Naive thymus-derived CD4-positive, alpha-beta T cell (primary cell): ENCODE results near the gene PSMB7. TPM values are rescaled to one million over a fixed set of nuclear protein-coding genes. Genes with fewer than 3 reads are reported as not detected.

Source experiments
- ATAC-seq: fragments of 150-1000 bp; cut with Tn5 transposase; 2 replicates; pipeline ENCODE4 v1.10.0; 2021; ENCODE audit warnings: mild to moderate bottlenecking, moderate library complexity
- CTCF ChIA-PET: fragments of 350-600 bp; sonication (Branson Sonifier 250); formaldehyde crosslinking; loops from one replicate; lab custom pipeline; 2021; ENCODE audit warnings: antibody characterized with exemption; lab: Charles Lee
- POLR2A ChIA-PET: fragments of 350-600 bp; sonication (Branson Sonifier 250); formaldehyde crosslinking; loops from one replicate; lab custom pipeline; 2021; ENCODE audit warnings: antibody characterized with exemption, inconsistent platforms; lab: Charles Lee
- DNase-seq, 9 donors: peaks; one replicate each; pipeline versions ENCODE4 v3.0.0 to v3.0.0-alpha.2; 2020 to 2022; ENCODE audit warnings: mixed read lengths in 1 of 9
- H3K27ac ChIP-seq: one replicate; pipeline ENCODE4 v1.7.0; 2013; ENCODE audit warnings: mild to moderate bottlenecking, low read depth, low read length, moderate library complexity
- H3K27me3 ChIP-seq, 2 donors: one replicate each; pipeline ENCODE4 v1.7.0; 2013; ENCODE audit warnings: low read length in 2 of 2, mild to moderate bottlenecking in 2 of 2, moderate library complexity in 2 of 2; ENCODE audit not compliant: control insufficient read depth in 2 of 2, insufficient read depth in 2 of 2
- H3K36me3 ChIP-seq, 3 experiments: 1 replicate in 2 of 3; 2 replicates in 1 of 3; pipeline ENCODE4 v1.7.0; 2013; ENCODE audit warnings: low read length in 3 of 3, mild to moderate bottlenecking in 3 of 3, moderate library complexity in 1 of 3; ENCODE audit not compliant: insufficient read depth in 3 of 3, control insufficient read depth in 2 of 3
- H3K4me1 ChIP-seq, 2 donors: one replicate each; pipeline ENCODE4 v1.7.0; 2013; ENCODE audit warnings: low read length in 2 of 2, mild to moderate bottlenecking in 2 of 2, moderate library complexity in 1 of 2; ENCODE audit not compliant: control insufficient read depth in 2 of 2, insufficient read depth in 2 of 2
- H3K4me3 ChIP-seq: 2 replicates; pipeline ENCODE4 v1.7.0; 2013; ENCODE audit warnings: mild to moderate bottlenecking, low read length
- H3K9me3 ChIP-seq, 3 experiments: 1 replicate in 2 of 3; 2 replicates in 1 of 3; pipeline ENCODE4 v1.7.0; 2013; ENCODE audit warnings: low read length in 3 of 3; ENCODE audit not compliant: control insufficient read depth in 2 of 3
- H3K27ac Mint-ChIP-seq, 9 donors: one replicate each; pipeline ENCODE4 v1.8.0; 2020 to 2022; ENCODE audit warnings: mixed read lengths in 9 of 9, mild to moderate bottlenecking in 8 of 9, moderate library complexity in 5 of 9, inconsistent platforms in 2 of 9
- H3K27me3 Mint-ChIP-seq, 5 donors: one replicate each; pipeline ENCODE4 v1.8.0; 2021 to 2022; ENCODE audit warnings: mixed read lengths in 5 of 5, mild to moderate bottlenecking in 1 of 5
- H3K36me3 Mint-ChIP-seq, 5 donors: one replicate each; pipeline ENCODE4 v1.8.0; 2020 to 2022; ENCODE audit warnings: mixed read lengths in 5 of 5, mild to moderate bottlenecking in 3 of 5, inconsistent platforms in 1 of 5
- H3K4me1 Mint-ChIP-seq, 7 donors: one replicate each; pipeline ENCODE4 v1.8.0; 2020 to 2022; ENCODE audit warnings: mixed read lengths in 7 of 7, mild to moderate bottlenecking in 3 of 7, inconsistent platforms in 1 of 7
- H3K4me3 Mint-ChIP-seq, 10 donors: one replicate each; pipeline ENCODE4 v1.8.0; 2020 to 2022; ENCODE audit warnings: mild to moderate bottlenecking in 10 of 10, mixed read lengths in 10 of 10, moderate library complexity in 6 of 10, inconsistent platforms in 2 of 10
- H3K9me3 Mint-ChIP-seq, 11 donors: one replicate each; pipeline ENCODE4 v1.8.0; 2020 to 2022; ENCODE audit warnings: mixed read lengths in 11 of 11, mild to moderate bottlenecking in 4 of 11, inconsistent platforms in 1 of 11, moderate library complexity in 1 of 11
- intact Hi-C, 2 donors: fragments of 100-400 bp; cut with micrococcal nuclease; formaldehyde crosslinking; loops; one replicate each; pipeline ENCODE4 v1.15.1; 2023
- polyA plus RNA-seq, 2 donors: library from polyadenylated mRNA; unstranded; fragments of 300-500 nt; fragmentation: Illumina TruSeq; gene quantifications; one replicate each; pipeline ENCODE4 v1.2.3, GENCODE V29; 2021
- total RNA-seq, 6 experiments: library from RNA in 5 of 6; stranded (reverse) in 5 of 6; gene quantifications; 1 replicate in 5 of 6; 2 replicates in 1 of 6; pipeline ENCODE4 v1.2.3 and lab custom pipeline; 2021 to 2026

The PSMB7 gene
- total and polyA plus RNA-seq, 7 experiments from 2014 or later, result 59.4 to 203 (median 73.9) TPM

DNA sequence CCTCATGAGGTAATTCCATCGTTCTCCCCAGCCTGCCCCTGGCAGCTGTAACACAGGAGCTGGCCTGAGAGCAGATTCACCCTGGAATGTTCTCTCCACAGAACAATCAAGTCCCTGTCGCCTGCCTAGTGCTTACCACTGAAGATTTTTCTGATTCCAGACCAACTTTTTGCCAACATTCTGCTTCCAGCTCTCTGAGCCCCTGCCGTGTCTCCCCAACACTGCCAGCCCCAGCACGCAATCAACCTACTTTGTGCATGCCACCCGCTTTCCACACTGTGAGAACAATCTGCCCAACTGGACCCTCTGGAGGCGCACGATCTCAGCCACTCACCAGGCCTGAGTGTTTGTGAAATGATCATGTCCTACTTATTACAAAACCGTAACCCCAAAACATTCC is 62.6 kb downstream of the PSMB7 start:
- Mint-ChIP-seq H3K4me1 (peaks cover 5 to 10% (median 7%) of the 10 kb centered on the region in 7 donors), H3K9me3 (peaks cover 0 to 2% (median 0%) of the 10 kb centered on the region in 11 donors), H3K4me3 (no peak overlapping the region), H3K27me3 (no peaks in the 10 kb centered on the region), H3K36me3 (peaks cover 4 to 37% (median 6%) of the 10 kb centered on the region in 5 donors), H3K27ac (peak overlapping the region in 2 of 9 donors; percentile 60 to 78)
- CTCF ChIA-PET, result no interaction called here
- intact Hi-C loops, result no loop called here
- Histone ChIP-seq H3K4me3 (no peak overlapping the region), H3K27me3 (no peaks in the 10 kb centered on the region), H3K4me1 (peaks cover 0 to 4% of the 10 kb centered on the region in 2 donors), H3K9me3 (no peaks in the 10 kb centered on the region), H3K27ac (no peak overlapping the region), H3K36me3 (peaks cover 0 to 91% (median 15%) of the 10 kb centered on the region in 3 experiments)
- DNase-seq (no peak), ATAC-seq (no peak)
- POLR2A ChIA-PET, result no interaction called here

DNA sequence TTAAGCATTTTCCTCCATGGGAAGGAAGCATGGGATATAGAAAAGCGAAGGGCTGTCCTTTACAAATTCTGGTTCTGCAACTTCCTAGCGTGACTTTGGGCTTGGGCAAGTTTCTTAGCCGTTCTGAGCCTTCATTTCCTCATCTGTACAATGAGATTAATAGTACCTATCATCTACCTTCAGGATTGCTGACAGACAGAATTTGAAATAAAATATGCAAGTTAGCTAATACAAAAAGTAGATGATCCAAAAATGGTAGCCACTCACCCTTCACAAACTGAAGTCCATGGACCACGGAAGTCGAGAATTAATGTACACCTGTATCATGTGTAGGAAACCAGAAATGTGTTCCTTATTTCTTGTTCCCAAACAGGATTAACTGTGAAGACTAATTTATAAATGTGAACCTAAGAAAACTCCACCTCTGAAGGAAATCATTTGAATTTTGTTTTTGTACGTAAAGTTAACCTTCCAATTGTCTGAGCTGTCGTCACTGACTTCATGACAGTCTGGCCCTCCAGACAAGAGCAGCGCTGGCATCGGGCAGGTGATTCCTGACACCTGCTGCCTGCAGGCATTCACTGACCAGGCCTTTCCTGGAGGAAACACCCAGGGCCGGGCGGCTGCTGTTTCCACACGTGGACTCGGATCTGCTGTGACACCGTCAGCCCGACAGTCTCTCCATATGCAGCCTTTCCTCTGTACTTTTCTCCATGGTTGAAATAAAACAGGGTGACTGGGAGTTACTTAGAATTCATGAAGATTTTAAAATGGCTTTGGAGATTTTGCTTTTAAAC is 63.4 kb downstream of the PSMB7 start:
- H3K36me3 ChIP-seq, result peaks cover 0 to 91% (median 15%) of the 10 kb centered on the region in 3 experiments

DNA sequence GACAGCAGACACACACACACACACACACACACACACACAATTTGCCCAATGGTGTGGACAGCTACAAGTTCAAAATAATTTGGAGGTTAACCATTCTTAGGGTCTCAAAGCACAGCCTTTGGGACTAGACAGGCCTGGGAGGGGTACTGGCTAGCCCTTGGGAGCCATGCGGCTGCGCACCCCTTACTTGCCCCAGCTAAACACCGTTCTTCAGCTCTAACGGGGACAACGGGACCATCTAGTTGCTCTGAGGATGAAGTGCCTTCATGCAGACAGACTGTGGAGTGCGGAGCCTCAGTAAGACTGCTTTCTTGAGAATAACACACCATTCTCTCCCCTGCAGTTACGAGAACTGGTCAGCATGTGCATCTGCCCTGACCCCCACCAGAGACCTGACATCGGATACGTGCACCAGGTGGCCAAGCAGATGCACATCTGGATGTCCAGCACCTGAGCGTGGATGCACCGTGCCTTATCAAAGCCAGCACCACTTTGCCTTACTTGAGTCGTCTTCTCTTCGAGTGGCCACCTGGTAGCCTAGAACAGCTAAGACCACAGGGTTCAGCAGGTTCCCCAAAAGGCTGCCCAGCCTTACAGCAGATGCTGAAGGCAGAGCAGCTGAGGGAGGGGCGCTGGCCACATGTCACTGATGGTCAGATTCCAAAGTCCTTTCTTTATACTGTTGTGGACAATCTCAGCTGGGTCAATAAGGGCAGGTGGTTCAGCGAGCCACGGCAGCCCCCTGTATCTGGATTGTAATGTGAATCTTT is 64.6 kb downstream of the PSMB7 start:
- no peak overlapping the region for H3K27ac Mint-ChIP-seq
- Histone ChIP-seq H3K27ac (no peak overlapping the region), H3K4me1 (no peaks in the 10 kb centered on the region), H3K4me3 (no peak overlapping the region), H3K36me3 (peaks cover 0 to 81% (median 15%) of the 10 kb centered on the region in 3 experiments), H3K9me3 (no peaks in the 10 kb centered on the region), H3K27me3 (no peaks in the 10 kb centered on the region)
- H3K9me3 Mint-ChIP-seq, result no peaks in the 10 kb centered on the region
- POLR2A ChIA-PET, result no interaction called here
- no peak overlapping the region for H3K4me3 Mint-ChIP-seq
- CTCF ChIA-PET, result no interaction called here
- peaks cover 4 to 31% (median 6%) of the 10 kb centered on the region in 5 donors for H3K36me3 Mint-ChIP-seq
- intact Hi-C loops, result no loop called here
- H3K27me3 Mint-ChIP-seq, result no peaks in the 10 kb centered on the region
- H3K4me1 Mint-ChIP-seq, result peaks cover 0 to 2% (median 0%) of the 10 kb centered on the region in 7 donors
- no peak for ATAC-seq
- no peak for DNase-seq

More for the DNA sequence above, 63.4 kb downstream of the PSMB7 start:
- ATAC-seq (no peak), DNase-seq (no peak)
- H3K4me3 Mint-ChIP-seq, result no peak overlapping the region
- no peaks in the 10 kb centered on the region for H3K4me1 ChIP-seq
- no peaks in the 10 kb centered on the region for H3K9me3 ChIP-seq
- no peak overlapping the region for H3K27ac ChIP-seq
- no peaks in the 10 kb centered on the region for H3K27me3 Mint-ChIP-seq
- ChIA-PET CTCF (no interaction called here), POLR2A (no interaction called here)
- no peaks in the 10 kb centered on the region for H3K27me3 ChIP-seq
- H3K27ac Mint-ChIP-seq, result no peak overlapping the region
- no peak overlapping the region for H3K4me3 ChIP-seq
- peaks cover 4 to 33% (median 6%) of the 10 kb centered on the region in 5 donors for H3K36me3 Mint-ChIP-seq
- peaks cover 0 to 3% (median under 1%) of the 10 kb centered on the region in 7 donors for H3K4me1 Mint-ChIP-seq
- intact Hi-C loops, result no loop called here
- peaks cover 0 to 2% (median 0%) of the 10 kb centered on the region in 11 donors for H3K9me3 Mint-ChIP-seq

DNA sequence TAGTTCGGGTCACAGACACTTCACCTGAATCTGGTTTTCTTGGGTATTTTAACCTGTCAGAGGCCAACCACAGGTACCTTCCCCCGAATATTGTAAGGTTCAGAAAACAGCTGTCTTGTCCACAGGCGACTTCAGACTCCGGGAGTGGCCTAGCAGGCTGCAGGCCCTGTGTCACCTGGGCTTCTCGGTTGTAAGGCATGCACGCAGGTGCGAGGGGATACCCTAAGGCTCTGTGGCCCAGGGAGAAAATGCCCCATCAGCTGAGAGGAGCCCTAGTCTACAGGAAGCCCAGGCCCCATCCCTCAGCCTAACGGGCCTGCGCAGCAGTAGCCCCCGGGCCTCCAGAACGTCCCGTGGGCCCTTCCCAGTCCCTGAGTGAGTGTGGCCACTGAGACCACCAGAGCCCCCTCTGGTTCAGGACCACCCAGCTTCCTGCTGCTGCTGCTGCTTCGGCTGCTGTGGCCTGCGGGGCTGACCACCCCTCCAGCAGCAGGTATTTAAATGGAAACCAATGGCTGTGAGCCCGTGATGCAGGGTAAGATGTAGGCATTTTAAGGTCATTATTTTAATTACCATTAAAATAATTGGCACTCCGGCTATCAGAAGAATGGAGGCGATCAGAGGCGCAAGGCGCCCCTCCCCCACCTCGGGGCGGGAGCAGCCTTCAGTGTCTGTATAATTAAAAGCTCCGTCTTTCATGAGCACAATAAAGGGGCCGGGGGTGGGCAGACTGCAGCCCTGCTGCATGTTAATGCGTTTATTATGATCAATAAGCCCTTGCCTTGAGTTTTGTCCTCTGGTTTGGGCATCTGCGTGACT is 65.4 kb downstream of the PSMB7 start:
- no peak overlapping the region for H3K27ac ChIP-seq
- no peaks in the 10 kb centered on the region for H3K27me3 ChIP-seq
- Mint-ChIP-seq H3K27ac (peak overlapping the region in 1 of 9 donors; percentile 19), H3K36me3 (peaks cover 4 to 31% (median 6%) of the 10 kb centered on the region in 5 donors), H3K27me3 (no peaks in the 10 kb centered on the region), H3K4me1 (peaks cover 0 to 2% (median 0%) of the 10 kb centered on the region in 7 donors), H3K9me3 (no peaks in the 10 kb centered on the region), H3K4me3 (no peak overlapping the region)
- H3K36me3 ChIP-seq, result peaks cover 0 to 73% (median 15%) of the 10 kb centered on the region in 3 experiments
- ChIA-PET POLR2A (no interaction called here), CTCF (no interaction called here)
- ATAC-seq (no peak), DNase-seq (no peak)
- no peaks in the 10 kb centered on the region for H3K9me3 ChIP-seq
- H3K4me1 ChIP-seq, result no peaks in the 10 kb centered on the region
- intact Hi-C loops, result no loop called here
- no peak overlapping the region for H3K4me3 ChIP-seq

DNA sequence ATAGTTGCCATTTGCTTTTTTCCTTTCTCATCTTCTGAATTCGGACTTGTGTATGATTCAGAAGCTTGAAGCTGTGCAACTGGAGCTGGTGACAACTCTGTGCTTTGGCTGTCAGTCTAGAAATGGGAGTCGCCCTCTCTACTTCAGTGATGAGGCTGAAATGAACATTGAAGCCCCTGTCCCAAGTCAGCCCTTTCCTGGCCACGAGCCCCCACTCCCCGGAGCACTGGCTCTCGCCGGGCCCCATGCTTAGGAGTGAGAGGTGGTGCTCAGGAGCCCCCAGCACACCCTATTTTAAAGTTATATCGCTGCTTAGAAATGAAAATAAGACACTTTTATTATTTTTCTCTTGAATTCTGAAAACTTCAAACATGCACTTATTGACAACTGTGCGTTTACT is 66.0 kb downstream of the PSMB7 start:
- Histone ChIP-seq H3K27me3 (no peaks in the 10 kb centered on the region), H3K27ac (no peak overlapping the region), H3K36me3 (peaks cover 0 to 67% (median 13%) of the 10 kb centered on the region in 3 experiments), H3K9me3 (no peaks in the 10 kb centered on the region), H3K4me3 (no peak overlapping the region), H3K4me1 (no peaks in the 10 kb centered on the region)
- H3K4me3 Mint-ChIP-seq, result no peak overlapping the region
- DNase-seq, result no peak
- no peak overlapping the region for H3K27ac Mint-ChIP-seq
- POLR2A ChIA-PET, result no interaction called here
- no peaks in the 10 kb centered on the region for H3K27me3 Mint-ChIP-seq
- H3K36me3 Mint-ChIP-seq, result peaks cover 4 to 31% (median 6%) of the 10 kb centered on the region in 5 donors
- ATAC-seq, result no peak
- no peaks in the 10 kb centered on the region for H3K4me1 Mint-ChIP-seq
- H3K9me3 Mint-ChIP-seq, result no peaks in the 10 kb centered on the region
- CTCF ChIA-PET, result no interaction called here
- intact Hi-C loops, result no loop called here

DNA sequence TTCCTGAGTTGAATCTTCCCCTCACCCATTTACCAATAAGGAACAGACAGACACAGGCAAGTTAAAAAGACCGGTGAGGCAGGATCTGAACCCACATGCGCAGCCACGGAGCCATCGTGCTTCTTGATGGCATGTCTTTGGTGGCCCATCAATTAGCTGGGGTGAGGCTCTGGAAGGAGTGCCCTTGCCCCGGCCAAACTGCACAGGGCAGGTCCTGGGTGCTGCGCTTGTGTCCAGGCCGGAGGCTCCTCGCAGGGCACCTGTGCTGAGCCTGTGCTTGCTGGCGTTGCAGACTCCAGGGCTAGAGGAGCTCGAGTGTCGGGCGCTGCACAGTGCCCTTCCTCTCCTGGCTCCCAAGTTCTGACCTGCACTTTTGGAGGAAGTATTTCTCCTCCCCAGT is 66.4 kb downstream of the PSMB7 start:
- ATAC-seq (no peak), DNase-seq (no peak)
- no peak overlapping the region for H3K27ac ChIP-seq
- no peaks in the 10 kb centered on the region for H3K4me1 ChIP-seq
- Mint-ChIP-seq H3K27ac (no peak overlapping the region), H3K4me1 (no peaks in the 10 kb centered on the region), H3K27me3 (no peaks in the 10 kb centered on the region), H3K36me3 (peaks cover 2 to 28% (median 6%) of the 10 kb centered on the region in 5 donors), H3K9me3 (peaks cover 0 to 2% (median 0%) of the 10 kb centered on the region in 11 donors), H3K4me3 (no peak overlapping the region)
- intact Hi-C loops, result no loop called here
- H3K4me3 ChIP-seq, result no peak overlapping the region
- ChIA-PET CTCF (no interaction called here), POLR2A (no interaction called here)
- H3K27me3 ChIP-seq, result no peaks in the 10 kb centered on the region
- H3K36me3 ChIP-seq, result peaks cover 0 to 62% (median 9%) of the 10 kb centered on the region in 3 experiments
- H3K9me3 ChIP-seq, result no peaks in the 10 kb centered on the region
